Activated CD4-positive, alpha-beta memory T cell treated with anti-CD3 and anti-CD28 coated beads for 36 hours (primary cell): ENCODE measurements around the gene LITAF. TPM values are rescaled to one million over a fixed set of nuclear protein-coding genes. Genes with fewer than 3 reads are reported as not detected.

Experiments used
- CTCF ChIA-PET: fragments of 350-600 bp; sonication (Branson Sonifier 250); formaldehyde crosslinking; loops from one replicate; lab custom pipeline; 2021; ENCODE audit warnings: antibody characterized with exemption, inconsistent platforms; lab: Charles Lee
- POLR2A ChIA-PET: fragments of 350-600 bp; sonication (Branson Sonifier 250); formaldehyde crosslinking; loops from one replicate; lab custom pipeline; 2021; ENCODE audit warnings: antibody characterized with exemption; lab: Charles Lee
- DNase-seq: peaks from one replicate; pipeline ENCODE4 v3.0.0-alpha.2; 2020
- H3K27ac Mint-ChIP-seq: one replicate; pipeline ENCODE4 v1.8.0; 2021; ENCODE audit warnings: mixed read lengths
- H3K27me3 Mint-ChIP-seq: one replicate; pipeline ENCODE4 v1.8.0; 2021; ENCODE audit warnings: mixed read lengths
- H3K36me3 Mint-ChIP-seq: one replicate; pipeline ENCODE4 v1.8.0; 2021; ENCODE audit warnings: mixed read lengths
- H3K4me1 Mint-ChIP-seq: one replicate; pipeline ENCODE4 v1.8.0; 2021; ENCODE audit warnings: low read depth, mixed read lengths
- H3K4me3 Mint-ChIP-seq: one replicate; pipeline ENCODE4 v1.8.0; 2021; ENCODE audit warnings: mild to moderate bottlenecking, mixed read lengths
- H3K9me3 Mint-ChIP-seq: one replicate; pipeline ENCODE4 v1.8.0; 2021; ENCODE audit warnings: mixed read lengths
- intact Hi-C: fragments of 100-400 bp; cut with micrococcal nuclease; formaldehyde crosslinking; loops from one replicate; pipeline ENCODE4 v1.15.1; 2023
- total RNA-seq, 2 experiments: library from RNA; stranded (reverse); gene quantifications; one replicate each; pipeline ENCODE4 v1.2.3, GENCODE V29; 2021

LITAF gene
- total RNA-seq: 100 to 1,000 TPM; 130 to 134 TPM

- H3K9me3 Mint-ChIP-seq: no peaks in the 10 kb centered on the region
- peak; percentile 76 for DNase-seq
- H3K36me3 Mint-ChIP-seq: peaks cover 17% of the 10 kb centered on the region
- H3K27ac Mint-ChIP-seq: peak within 1 kb of the TSS; percentile 91
- ChIA-PET CTCF (interaction anchor here (1.0 to 1.7 kb wide), 4 partner anchors 54 to 624 kb away, joined by 3 to 7 read pairs (median 3); partner anchors contain the start of gene ZC3H7A), POLR2A (interaction anchor here (1.0 to 1.7 kb wide), 4 partner anchors 10 to 333 kb away, joined by 3 to 8 read pairs (median 5); partner anchors contain the start of gene TXNDC11)
- H3K4me3 Mint-ChIP-seq: peak within 1 kb of the TSS; percentile 90
- no peaks in the 10 kb centered on the region for H3K27me3 Mint-ChIP-seq
- H3K4me1 Mint-ChIP-seq: peaks cover 30% of the 10 kb centered on the region
- intact Hi-C loops: loop anchor here (5.0 kb wide), 1 partner anchor 210 kb away; the partner anchor contains the start of gene ZC3H7A
These were observed at the start of gene LITAF for GRCh38 chr16:11586856-11587642. Gene LITAF, minus strand, starts transcription at chr16:11586919. Its CDS starts 30,189 bp downstream, at chr16:11556730.

DNA sequence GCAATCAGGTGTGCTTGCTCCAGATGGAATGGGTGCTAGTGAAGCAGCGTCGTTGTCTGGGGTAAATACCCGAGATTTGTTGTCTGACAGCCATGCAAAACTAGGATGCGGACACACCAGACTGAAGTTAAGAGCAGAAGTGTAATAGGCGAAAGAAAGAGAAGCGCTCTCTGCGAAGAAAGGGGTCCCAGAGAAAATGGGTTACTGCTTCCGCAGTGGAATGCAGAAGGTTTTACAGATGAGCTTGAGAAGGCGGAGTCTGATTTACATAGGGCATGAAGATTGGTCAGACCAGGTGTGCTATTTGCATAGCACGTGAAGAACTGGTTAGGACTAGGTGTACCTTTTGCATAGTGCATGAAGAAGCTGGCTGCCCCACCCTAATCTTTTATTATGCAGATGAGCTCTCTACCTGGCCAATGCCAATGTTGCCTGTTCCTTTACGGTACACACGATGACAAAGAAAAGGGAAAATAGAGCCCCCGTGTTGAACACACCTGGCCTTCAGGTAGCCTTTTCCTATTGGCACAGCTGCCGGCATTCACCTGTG lies 49.5 kb upstream of the LITAF start:
- H3K36me3 Mint-ChIP-seq: no peaks in the 10 kb centered on the region
- CTCF ChIA-PET: interaction anchor here (0.6 to 2.2 kb wide), 5 partner anchors 17 to 229 kb away, joined by 3 to 8 read pairs (median 3); no protein-coding TSS in a partner anchor
- no peak overlapping the region for H3K27ac Mint-ChIP-seq
- H3K27me3 Mint-ChIP-seq: no peaks in the 10 kb centered on the region
- no peak for DNase-seq
- intact Hi-C loops: no loop called here
- peaks cover 12% of the 10 kb centered on the region for H3K4me1 Mint-ChIP-seq
- POLR2A ChIA-PET: no interaction called here
- H3K9me3 Mint-ChIP-seq: no peaks in the 10 kb centered on the region
- no peak overlapping the region for H3K4me3 Mint-ChIP-seq

DNA sequence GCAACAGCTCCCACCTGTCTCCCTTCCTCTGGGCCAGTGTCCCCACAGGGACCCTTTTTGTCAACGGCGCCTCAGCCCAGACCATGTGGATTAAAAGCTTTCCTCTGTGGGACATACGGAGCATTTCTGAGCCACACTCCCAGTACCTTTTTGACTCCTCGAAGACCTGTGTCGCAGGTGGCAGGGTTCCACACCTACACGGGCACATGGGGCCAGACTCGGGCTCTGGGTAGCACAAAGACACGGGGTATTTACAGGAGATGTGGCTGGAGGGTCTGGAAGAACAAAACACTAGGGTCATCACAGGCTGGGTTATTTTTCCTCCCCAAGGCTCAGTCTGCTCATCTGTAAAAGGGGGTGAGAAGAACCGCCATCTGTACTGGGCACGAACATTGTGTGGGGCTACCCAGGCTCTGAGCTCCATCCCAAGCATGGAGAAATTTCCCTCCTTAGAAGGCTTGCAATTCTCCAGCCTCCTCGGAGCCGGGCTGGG lies 49.0 kb upstream of the LITAF start:
- Mint-ChIP-seq H3K27me3 (no peaks in the 10 kb centered on the region), H3K4me1 (peaks cover 9% of the 10 kb centered on the region), H3K9me3 (no peaks in the 10 kb centered on the region), H3K27ac (no peak overlapping the region), H3K4me3 (no peak overlapping the region), H3K36me3 (no peaks in the 10 kb centered on the region)
- CTCF ChIA-PET: interaction anchor here (1.1 to 2.2 kb wide), 3 partner anchors 78 to 228 kb away, joined by 3 to 8 read pairs (median 3); no protein-coding TSS in a partner anchor
- POLR2A ChIA-PET: no interaction called here
- intact Hi-C loops: no loop called here
- no peak for DNase-seq

DNA sequence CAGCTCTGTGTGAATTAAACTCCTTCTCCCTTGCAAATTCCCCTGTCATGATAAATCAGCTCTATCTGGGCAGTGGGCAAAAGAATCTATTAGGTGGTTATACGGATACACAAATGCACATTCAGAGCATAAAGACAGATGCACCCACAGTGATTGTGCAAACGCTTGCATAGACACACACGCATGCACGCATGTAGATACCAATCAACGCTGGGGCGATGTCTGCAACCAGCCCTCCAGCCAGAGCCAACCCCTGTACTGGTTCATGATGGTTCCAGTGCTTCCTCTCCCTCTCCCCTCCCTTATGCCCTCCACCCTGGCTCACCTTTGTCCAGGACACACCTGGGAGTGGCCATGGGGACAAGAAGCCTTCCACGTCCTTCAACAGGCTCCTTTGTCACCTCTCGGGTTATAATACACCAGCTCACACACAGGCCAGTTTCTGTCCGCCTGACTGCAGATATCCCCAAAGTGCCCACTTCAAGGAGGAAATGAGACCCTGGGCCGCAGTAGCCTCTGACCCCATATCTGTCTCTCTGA lies 48.5 kb upstream of the LITAF start:
- ChIA-PET POLR2A (no interaction called here), CTCF (interaction anchor here (0.7 kb wide), 1 partner anchor 103 kb away, joined by 3 read pairs; no protein-coding TSS in a partner anchor)
- no peaks in the 10 kb centered on the region for H3K36me3 Mint-ChIP-seq
- no peaks in the 10 kb centered on the region for H3K9me3 Mint-ChIP-seq
- H3K4me1 Mint-ChIP-seq: peaks cover 9% of the 10 kb centered on the region
- intact Hi-C loops: no loop called here
- no peak for DNase-seq
- no peak overlapping the region for H3K4me3 Mint-ChIP-seq
- H3K27me3 Mint-ChIP-seq: no peaks in the 10 kb centered on the region
- H3K27ac Mint-ChIP-seq: no peak overlapping the region

DNA sequence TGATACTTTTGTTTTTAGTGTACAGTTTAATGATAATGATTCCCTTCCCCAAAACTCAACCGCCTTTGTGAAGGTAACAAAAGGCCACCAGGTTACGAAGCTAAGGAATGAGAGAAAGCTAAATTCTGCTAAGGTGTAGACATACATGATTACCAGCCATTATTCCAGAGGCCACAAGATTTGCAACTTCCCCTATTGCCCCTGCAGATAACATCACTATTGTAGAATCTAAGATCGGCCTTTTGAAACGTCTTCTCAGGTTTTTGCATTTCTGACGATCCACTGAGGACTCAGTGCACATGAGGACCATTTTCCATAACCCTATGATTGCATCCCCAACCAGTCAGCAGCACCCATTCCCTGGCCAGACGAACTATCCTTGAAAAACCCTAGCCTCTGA lies 47.6 kb upstream of the LITAF start:
- intact Hi-C loops: no loop called here
- Mint-ChIP-seq H3K36me3 (no peaks in the 10 kb centered on the region), H3K4me3 (no peak overlapping the region), H3K4me1 (peaks cover 11% of the 10 kb centered on the region), H3K27me3 (no peaks in the 10 kb centered on the region), H3K9me3 (no peaks in the 10 kb centered on the region), H3K27ac (no peak overlapping the region)
- ChIA-PET CTCF (interaction anchor here (0.7 kb wide), 1 partner anchor 102 kb away, joined by 3 read pairs; no protein-coding TSS in a partner anchor), POLR2A (no interaction called here)
- no peak for DNase-seq

- no peak overlapping the region for H3K4me3 Mint-ChIP-seq
- H3K27ac Mint-ChIP-seq: no peak overlapping the region
- H3K9me3 Mint-ChIP-seq: no peaks in the 10 kb centered on the region
These were observed 46.4 kb upstream of the LITAF start for GRCh38 chr16:11633113-11633512.

GRCh38 chr16:11632455-11632939 lies 45.8 kb upstream of the LITAF start:
- POLR2A ChIA-PET: no interaction called here
- no peaks in the 10 kb centered on the region for H3K27me3 Mint-ChIP-seq
- CTCF ChIA-PET: interaction anchor here (1.8 kb wide), 1 partner anchor 100 kb away, joined by 5 read pairs; no protein-coding TSS in a partner anchor

More at GRCh38 chr16:11633113-11633512, 46.4 kb upstream of the LITAF start:
- Mint-ChIP-seq H3K27me3 (no peaks in the 10 kb centered on the region), H3K4me1 (peaks cover 17% of the 10 kb centered on the region), H3K36me3 (no peaks in the 10 kb centered on the region)
- POLR2A ChIA-PET: no interaction called here
- CTCF ChIA-PET: no interaction called here
- intact Hi-C loops: no loop called here
- no peak for DNase-seq

DNA sequence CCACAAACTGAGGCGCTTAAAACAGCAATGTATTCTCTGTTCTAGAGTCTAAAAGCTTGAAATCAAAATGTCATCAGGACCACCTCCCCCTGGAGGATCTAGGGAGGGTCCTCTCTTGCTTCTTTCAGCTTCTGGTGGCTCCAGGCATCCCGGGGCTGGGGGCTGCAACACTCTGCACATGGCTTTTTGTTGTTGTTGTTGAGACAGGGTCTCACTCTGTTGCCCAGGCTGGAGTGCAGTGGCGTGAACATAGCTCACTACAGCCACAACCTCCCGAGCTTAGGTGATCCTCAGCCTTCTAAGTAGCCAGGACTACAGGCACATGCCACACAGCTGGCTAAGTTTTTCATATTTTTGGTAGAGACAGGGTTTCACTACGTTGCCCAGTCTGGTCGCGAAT lies 44.5 kb upstream of the LITAF start:
- Mint-ChIP-seq H3K27ac (no peak overlapping the region), H3K9me3 (no peaks in the 10 kb centered on the region), H3K4me3 (no peak overlapping the region), H3K4me1 (peaks cover 22% of the 10 kb centered on the region), H3K27me3 (no peaks in the 10 kb centered on the region), H3K36me3 (no peaks in the 10 kb centered on the region)
- ChIA-PET POLR2A (no interaction called here), CTCF (interaction anchor here (0.6 to 1.8 kb wide), 3 partner anchors 9 to 660 kb away, joined by 3 to 5 read pairs (median 5); no protein-coding TSS in a partner anchor)
- intact Hi-C loops: no loop called here
- DNase-seq: no peak

More at GRCh38 chr16:11632455-11632939, 45.8 kb upstream of the LITAF start:
- Mint-ChIP-seq H3K4me3 (no peak overlapping the region), H3K27ac (no peak overlapping the region), H3K4me1 (peaks cover 19% of the 10 kb centered on the region), H3K9me3 (no peaks in the 10 kb centered on the region), H3K36me3 (no peaks in the 10 kb centered on the region)
- intact Hi-C loops: no loop called here
- no peak for DNase-seq

- Mint-ChIP-seq H3K36me3 (no peaks in the 10 kb centered on the region), H3K9me3 (no peaks in the 10 kb centered on the region), H3K4me3 (no peak overlapping the region), H3K4me1 (peaks cover 23% of the 10 kb centered on the region), H3K27me3 (no peaks in the 10 kb centered on the region), H3K27ac (no peak overlapping the region)
- POLR2A ChIA-PET: no interaction called here
- CTCF ChIA-PET: interaction anchor here (1.6 to 1.8 kb wide), 2 partner anchors 9 to 98 kb away, joined by 4 to 5 read pairs (median 5); no protein-coding TSS in a partner anchor
- no peak for DNase-seq
- intact Hi-C loops: no loop called here
These were observed 44.0 kb upstream of the LITAF start for GRCh38 chr16:11630768-11631056.

DNA sequence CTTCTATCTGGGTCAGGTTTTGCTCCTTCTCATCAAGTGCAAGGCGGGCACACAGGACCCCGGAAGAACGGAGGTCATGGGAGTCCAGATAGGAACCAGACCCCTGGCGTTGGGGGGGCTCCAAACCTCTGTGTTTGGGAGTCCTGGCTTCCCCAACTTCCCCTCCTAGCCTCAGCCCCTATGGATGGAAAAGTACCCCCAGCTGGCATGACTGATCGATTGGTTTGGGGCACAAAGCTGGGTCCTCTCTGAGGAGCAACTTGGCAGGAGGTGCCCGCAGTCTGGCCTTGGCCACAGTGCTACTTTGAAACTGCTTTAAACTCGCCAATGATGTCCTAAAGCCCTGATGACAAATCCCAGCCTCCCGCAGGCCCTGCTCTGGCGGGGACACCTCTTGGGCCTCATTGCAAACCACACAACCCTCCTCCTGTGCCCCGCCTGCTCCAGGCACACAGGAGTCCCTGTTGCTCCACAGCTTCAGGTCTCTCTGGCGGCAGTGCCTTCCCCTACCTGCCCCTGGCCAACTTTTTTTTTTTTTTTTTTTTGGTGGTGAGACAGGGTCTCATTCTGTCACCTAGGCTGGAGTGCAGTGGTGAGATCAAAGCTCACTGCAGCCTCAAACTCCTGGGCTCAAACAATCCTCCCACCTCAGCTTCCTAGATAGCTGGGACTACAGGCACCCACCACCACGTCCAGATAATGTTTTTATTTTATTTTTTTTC lies 43.5 kb upstream of the LITAF start:
- ChIA-PET CTCF (interaction anchor here (1.6 to 1.7 kb wide), 2 partner anchors 10 to 98 kb away, joined by 4 to 5 read pairs; no protein-coding TSS in a partner anchor), POLR2A (no interaction called here)
- no peaks in the 10 kb centered on the region for H3K36me3 Mint-ChIP-seq
- H3K27ac Mint-ChIP-seq: no peak overlapping the region
- no peak for DNase-seq
- intact Hi-C loops: no loop called here
- no peak overlapping the region for H3K4me3 Mint-ChIP-seq
- H3K4me1 Mint-ChIP-seq: peaks cover 23% of the 10 kb centered on the region
- H3K9me3 Mint-ChIP-seq: no peaks in the 10 kb centered on the region
- H3K27me3 Mint-ChIP-seq: no peaks in the 10 kb centered on the region
